ENCODE measurements around the gene OPCML.

DNA sequence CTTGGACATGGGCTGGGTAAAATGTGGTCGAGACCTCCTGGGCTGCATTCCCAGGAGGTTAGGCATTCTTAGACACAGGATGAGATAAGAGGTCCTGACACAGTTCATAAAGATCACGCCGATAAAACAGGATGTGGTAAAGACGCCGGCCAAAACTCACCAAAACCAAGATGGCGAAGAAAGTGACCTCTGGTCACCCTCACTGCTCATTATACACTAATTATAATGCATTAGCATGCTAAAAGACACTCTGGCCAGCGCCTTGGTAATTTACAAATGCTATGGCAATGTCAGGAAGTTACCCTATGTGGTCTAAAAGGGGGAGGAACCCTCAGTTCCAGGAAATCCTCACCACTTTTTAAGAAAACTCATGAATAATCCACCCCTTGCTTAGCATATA lies 983.3 kb downstream of the OPCML start:
- TF ChIP-seq SP1 (IDR thresholded peaks at IDR 0.05) (no peak), SP1 (CRISPR knock-in tag; IDR thresholded peaks at IDR 0.05) (no peak), POLR2A (IDR thresholded peaks at IDR 0.05; ENCODE audit: insufficient read depth in 1 of 2, low read depth in 2 of 2, low read length in 2 of 2) (no peak), SPEN (CRISPR knock-in tag; IDR thresholded peaks at IDR 0.05; ENCODE audit: low read depth) (no peak), ZBTB3 (CRISPR knock-in tag; IDR thresholded peaks at IDR 0.05; ENCODE audit: borderline replicate concordance, low read depth) (no peak), EZH2 (conservative IDR thresholded peaks at IDR 0.05; ENCODE audit: low read depth, low read length) (no peak), KLF16 (CRISPR knock-in tag; IDR thresholded peaks at IDR 0.05) (no peak), JUN (CRISPR knock-in tag; IDR thresholded peaks at IDR 0.05) (no peak)
- TF ChIP-seq, protein P1, sequence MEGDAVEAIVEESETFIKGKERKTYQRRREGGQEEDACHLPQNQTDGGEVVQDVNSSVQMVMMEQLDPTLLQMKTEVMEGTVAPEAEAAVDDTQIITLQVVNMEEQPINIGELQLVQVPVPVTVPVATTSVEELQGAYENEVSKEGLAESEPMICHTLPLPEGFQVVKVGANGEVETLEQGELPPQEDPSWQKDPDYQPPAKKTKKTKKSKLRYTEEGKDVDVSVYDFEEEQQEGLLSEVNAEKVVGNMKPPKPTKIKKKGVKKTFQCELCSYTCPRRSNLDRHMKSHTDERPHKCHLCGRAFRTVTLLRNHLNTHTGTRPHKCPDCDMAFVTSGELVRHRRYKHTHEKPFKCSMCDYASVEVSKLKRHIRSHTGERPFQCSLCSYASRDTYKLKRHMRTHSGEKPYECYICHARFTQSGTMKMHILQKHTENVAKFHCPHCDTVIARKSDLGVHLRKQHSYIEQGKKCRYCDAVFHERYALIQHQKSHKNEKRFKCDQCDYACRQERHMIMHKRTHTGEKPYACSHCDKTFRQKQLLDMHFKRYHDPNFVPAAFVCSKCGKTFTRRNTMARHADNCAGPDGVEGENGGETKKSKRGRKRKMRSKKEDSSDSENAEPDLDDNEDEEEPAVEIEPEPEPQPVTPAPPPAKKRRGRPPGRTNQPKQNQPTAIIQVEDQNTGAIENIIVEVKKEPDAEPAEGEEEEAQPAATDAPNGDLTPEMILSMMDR (CRISPR knock-in tag; IDR thresholded peaks at IDR 0.05), result no peak
- TF ChIP-seq, protein P2, sequence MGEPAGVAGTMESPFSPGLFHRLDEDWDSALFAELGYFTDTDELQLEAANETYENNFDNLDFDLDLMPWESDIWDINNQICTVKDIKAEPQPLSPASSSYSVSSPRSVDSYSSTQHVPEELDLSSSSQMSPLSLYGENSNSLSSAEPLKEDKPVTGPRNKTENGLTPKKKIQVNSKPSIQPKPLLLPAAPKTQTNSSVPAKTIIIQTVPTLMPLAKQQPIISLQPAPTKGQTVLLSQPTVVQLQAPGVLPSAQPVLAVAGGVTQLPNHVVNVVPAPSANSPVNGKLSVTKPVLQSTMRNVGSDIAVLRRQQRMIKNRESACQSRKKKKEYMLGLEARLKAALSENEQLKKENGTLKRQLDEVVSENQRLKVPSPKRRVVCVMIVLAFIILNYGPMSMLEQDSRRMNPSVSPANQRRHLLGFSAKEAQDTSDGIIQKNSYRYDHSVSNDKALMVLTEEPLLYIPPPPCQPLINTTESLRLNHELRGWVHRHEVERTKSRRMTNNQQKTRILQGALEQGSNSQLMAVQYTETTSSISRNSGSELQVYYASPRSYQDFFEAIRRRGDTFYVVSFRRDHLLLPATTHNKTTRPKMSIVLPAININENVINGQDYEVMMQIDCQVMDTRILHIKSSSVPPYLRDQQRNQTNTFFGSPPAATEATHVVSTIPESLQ (CRISPR knock-in tag; conservative IDR thresholded peaks at IDR 0.05), result no peak
- TF ChIP-seq, protein P3, sequence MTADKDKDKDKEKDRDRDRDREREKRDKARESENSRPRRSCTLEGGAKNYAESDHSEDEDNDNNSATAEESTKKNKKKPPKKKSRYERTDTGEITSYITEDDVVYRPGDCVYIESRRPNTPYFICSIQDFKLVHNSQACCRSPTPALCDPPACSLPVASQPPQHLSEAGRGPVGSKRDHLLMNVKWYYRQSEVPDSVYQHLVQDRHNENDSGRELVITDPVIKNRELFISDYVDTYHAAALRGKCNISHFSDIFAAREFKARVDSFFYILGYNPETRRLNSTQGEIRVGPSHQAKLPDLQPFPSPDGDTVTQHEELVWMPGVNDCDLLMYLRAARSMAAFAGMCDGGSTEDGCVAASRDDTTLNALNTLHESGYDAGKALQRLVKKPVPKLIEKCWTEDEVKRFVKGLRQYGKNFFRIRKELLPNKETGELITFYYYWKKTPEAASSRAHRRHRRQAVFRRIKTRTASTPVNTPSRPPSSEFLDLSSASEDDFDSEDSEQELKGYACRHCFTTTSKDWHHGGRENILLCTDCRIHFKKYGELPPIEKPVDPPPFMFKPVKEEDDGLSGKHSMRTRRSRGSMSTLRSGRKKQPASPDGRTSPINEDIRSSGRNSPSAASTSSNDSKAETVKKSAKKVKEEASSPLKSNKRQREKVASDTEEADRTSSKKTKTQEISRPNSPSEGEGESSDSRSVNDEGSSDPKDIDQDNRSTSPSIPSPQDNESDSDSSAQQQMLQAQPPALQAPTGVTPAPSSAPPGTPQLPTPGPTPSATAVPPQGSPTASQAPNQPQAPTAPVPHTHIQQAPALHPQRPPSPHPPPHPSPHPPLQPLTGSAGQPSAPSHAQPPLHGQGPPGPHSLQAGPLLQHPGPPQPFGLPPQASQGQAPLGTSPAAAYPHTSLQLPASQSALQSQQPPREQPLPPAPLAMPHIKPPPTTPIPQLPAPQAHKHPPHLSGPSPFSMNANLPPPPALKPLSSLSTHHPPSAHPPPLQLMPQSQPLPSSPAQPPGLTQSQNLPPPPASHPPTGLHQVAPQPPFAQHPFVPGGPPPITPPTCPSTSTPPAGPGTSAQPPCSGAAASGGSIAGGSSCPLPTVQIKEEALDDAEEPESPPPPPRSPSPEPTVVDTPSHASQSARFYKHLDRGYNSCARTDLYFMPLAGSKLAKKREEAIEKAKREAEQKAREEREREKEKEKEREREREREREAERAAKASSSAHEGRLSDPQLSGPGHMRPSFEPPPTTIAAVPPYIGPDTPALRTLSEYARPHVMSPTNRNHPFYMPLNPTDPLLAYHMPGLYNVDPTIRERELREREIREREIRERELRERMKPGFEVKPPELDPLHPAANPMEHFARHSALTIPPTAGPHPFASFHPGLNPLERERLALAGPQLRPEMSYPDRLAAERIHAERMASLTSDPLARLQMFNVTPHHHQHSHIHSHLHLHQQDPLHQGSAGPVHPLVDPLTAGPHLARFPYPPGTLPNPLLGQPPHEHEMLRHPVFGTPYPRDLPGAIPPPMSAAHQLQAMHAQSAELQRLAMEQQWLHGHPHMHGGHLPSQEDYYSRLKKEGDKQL (CRISPR knock-in tag; IDR thresholded peaks at IDR 0.05; ENCODE audit: low read depth), result no peak

Measured in HepG2 (cell line).